ENCODE data around the gene UBR4. TPM values are rescaled to one million over a fixed set of nuclear protein-coding genes. Genes with fewer than 3 reads are reported as not detected.
"Not testable (repeated sequence)": the region's sequence is repeated elsewhere in the genome, so short reads cannot be mapped to it uniquely, and the experiment has no call there.

Gene UBR4
- 73.6 TPM for total RNA-seq

- Histone ChIP-seq H3K9me3 (ENCODE audit: control insufficient read depth in 3 of 3, low read length in 3 of 3) (no peaks in the 10 kb centered on the region), H3K4me1 (ENCODE audit: control insufficient read depth in 3 of 3, insufficient read depth in 3 of 3, low read length in 3 of 3) (peaks cover 27 to 36% (median 36%) of the 10 kb centered on the region in 3 donors), H3K9ac (ENCODE audit: low read depth in 1 of 3, low read length in 3 of 3) (peak within 1 kb of the TSS; percentile 86 to 96 (median 96)), H3K27me3 (ENCODE audit: control insufficient read depth in 3 of 3, insufficient read depth in 3 of 3, low read length in 3 of 3) (no peaks in the 10 kb centered on the region), H3K4me3 (ENCODE audit: low read length in 3 of 3) (peak within 1 kb of the TSS; percentile 82 to 98 (median 93)), H3K27ac (ENCODE audit: low read depth, low read length) (peak within 1 kb of the TSS; percentile 96), H3K36me3 (ENCODE audit: control insufficient read depth in 3 of 3, insufficient read depth in 3 of 3, low read length in 3 of 3) (peaks cover 0 to 8% (median 0%) of the 10 kb centered on the region in 3 donors)
Measured at GRCh38 chr1:19209990-19210771, at the start of gene UBR4. Gene UBR4, minus strand, starts transcription at chr1:19210266. Its CDS starts 18 bp downstream, at chr1:19210248.

GRCh38 chr1:19258353-19258752 is 48.3 kb upstream of the UBR4 start:
- Histone ChIP-seq H3K4me3 (ENCODE audit: low read length in 3 of 3) (no peak overlapping the region), H3K27me3 (ENCODE audit: control insufficient read depth in 3 of 3, insufficient read depth in 3 of 3, low read length in 3 of 3) (no peaks in the 10 kb centered on the region), H3K27ac (ENCODE audit: low read depth, low read length) (no peak overlapping the region), H3K9me3 (ENCODE audit: control insufficient read depth in 3 of 3, low read length in 3 of 3) (no peaks in the 10 kb centered on the region), H3K9ac (ENCODE audit: low read depth in 1 of 3, low read length in 3 of 3) (no peak overlapping the region), H3K36me3 (ENCODE audit: control insufficient read depth in 3 of 3, insufficient read depth in 3 of 3, low read length in 3 of 3) (peaks cover 44 to 52% (median 45%) of the 10 kb centered on the region in 3 donors), H3K4me1 (ENCODE audit: control insufficient read depth in 3 of 3, insufficient read depth in 3 of 3, low read length in 3 of 3) (peaks cover 5 to 9% (median 6%) of the 10 kb centered on the region in 3 donors)

GRCh38 chr1:19257178-19257914 is 47.3 kb upstream of the UBR4 start:
- H3K27me3 ChIP-seq (ENCODE audit: control insufficient read depth in 3 of 3, insufficient read depth in 3 of 3, low read length in 3 of 3): no peaks in the 10 kb centered on the region
- peaks cover 44 to 52% (median 45%) of the 10 kb centered on the region in 3 donors for H3K36me3 ChIP-seq (ENCODE audit: control insufficient read depth in 3 of 3, insufficient read depth in 3 of 3, low read length in 3 of 3)
- no peak overlapping the region for H3K27ac ChIP-seq (ENCODE audit: low read depth, low read length)
- H3K9ac ChIP-seq (ENCODE audit: low read depth in 1 of 3, low read length in 3 of 3): no peak overlapping the region
- no peak overlapping the region for H3K4me3 ChIP-seq (ENCODE audit: low read length in 3 of 3)
- peaks cover 15 to 19% (median 16%) of the 10 kb centered on the region in 3 donors for H3K4me1 ChIP-seq (ENCODE audit: control insufficient read depth in 3 of 3, insufficient read depth in 3 of 3, low read length in 3 of 3)
- no peaks in the 10 kb centered on the region for H3K9me3 ChIP-seq (ENCODE audit: control insufficient read depth in 3 of 3, low read length in 3 of 3)

GRCh38 chr1:19256301-19256700 is 46.2 kb upstream of the UBR4 start:
- not testable (repeated sequence) for H3K4me3 ChIP-seq (ENCODE audit: low read length in 3 of 3); H3K9me3 ChIP-seq (ENCODE audit: control insufficient read depth in 3 of 3, low read length in 3 of 3); H3K27ac ChIP-seq (ENCODE audit: low read depth, low read length); H3K27me3 ChIP-seq (ENCODE audit: control insufficient read depth in 3 of 3, insufficient read depth in 3 of 3, low read length in 3 of 3); H3K9ac ChIP-seq (ENCODE audit: low read depth in 1 of 3, low read length in 3 of 3)
- Histone ChIP-seq H3K36me3 (ENCODE audit: control insufficient read depth in 3 of 3, insufficient read depth in 3 of 3, low read length in 3 of 3) (peaks cover 44 to 52% (median 45%) of the 10 kb centered on the region in 3 donors), H3K4me1 (ENCODE audit: control insufficient read depth in 3 of 3, insufficient read depth in 3 of 3, low read length in 3 of 3) (peaks cover 20 to 25% (median 21%) of the 10 kb centered on the region in 3 donors)

GRCh38 chr1:19255288-19255687 is 45.2 kb upstream of the UBR4 start:
- Histone ChIP-seq H3K27ac (ENCODE audit: low read depth, low read length) (no peak overlapping the region), H3K9me3 (ENCODE audit: control insufficient read depth in 3 of 3, low read length in 3 of 3) (no peaks in the 10 kb centered on the region), H3K4me3 (ENCODE audit: low read length in 3 of 3) (no peak overlapping the region), H3K9ac (ENCODE audit: low read depth in 1 of 3, low read length in 3 of 3) (no peak overlapping the region), H3K4me1 (ENCODE audit: control insufficient read depth in 3 of 3, insufficient read depth in 3 of 3, low read length in 3 of 3) (peaks cover 27 to 31% (median 30%) of the 10 kb centered on the region in 3 donors), H3K36me3 (ENCODE audit: control insufficient read depth in 3 of 3, insufficient read depth in 3 of 3, low read length in 3 of 3) (peaks cover 39 to 45% (median 39%) of the 10 kb centered on the region in 3 donors), H3K27me3 (ENCODE audit: control insufficient read depth in 3 of 3, insufficient read depth in 3 of 3, low read length in 3 of 3) (no peaks in the 10 kb centered on the region)

GRCh38 chr1:19254416-19254815 is 44.4 kb upstream of the UBR4 start:
- Histone ChIP-seq H3K36me3 (ENCODE audit: control insufficient read depth in 3 of 3, insufficient read depth in 3 of 3, low read length in 3 of 3) (peaks cover 31 to 38% (median 33%) of the 10 kb centered on the region in 3 donors), H3K4me3 (ENCODE audit: low read length in 3 of 3) (no peak overlapping the region), H3K9ac (ENCODE audit: low read depth in 1 of 3, low read length in 3 of 3) (peak overlapping the region in 1 of 3 donors; percentile 40), H3K4me1 (ENCODE audit: control insufficient read depth in 3 of 3, insufficient read depth in 3 of 3, low read length in 3 of 3) (peaks cover 27 to 33% (median 31%) of the 10 kb centered on the region in 3 donors), H3K27ac (ENCODE audit: low read depth, low read length) (no peak overlapping the region), H3K9me3 (ENCODE audit: control insufficient read depth in 3 of 3, low read length in 3 of 3) (no peaks in the 10 kb centered on the region), H3K27me3 (ENCODE audit: control insufficient read depth in 3 of 3, insufficient read depth in 3 of 3, low read length in 3 of 3) (no peaks in the 10 kb centered on the region)

- Histone ChIP-seq H3K36me3 (ENCODE audit: control insufficient read depth in 3 of 3, insufficient read depth in 3 of 3, low read length in 3 of 3) (peaks cover 7 to 13% (median 10%) of the 10 kb centered on the region in 3 donors), H3K27ac (ENCODE audit: low read depth, low read length) (peak within 1 kb of the TSS; percentile 93), H3K27me3 (ENCODE audit: control insufficient read depth in 3 of 3, insufficient read depth in 3 of 3, low read length in 3 of 3) (no peaks in the 10 kb centered on the region), H3K9me3 (ENCODE audit: control insufficient read depth in 3 of 3, low read length in 3 of 3) (no peaks in the 10 kb centered on the region), H3K4me1 (ENCODE audit: control insufficient read depth in 3 of 3, insufficient read depth in 3 of 3, low read length in 3 of 3) (peaks cover 27 to 33% (median 31%) of the 10 kb centered on the region in 3 donors), H3K9ac (ENCODE audit: low read depth in 1 of 3, low read length in 3 of 3) (peak within 1 kb of the TSS; percentile 71 to 97 (median 94)), H3K4me3 (ENCODE audit: low read length in 3 of 3) (peak within 1 kb of the TSS; percentile 94 to 99 (median 98))
Measured at GRCh38 chr1:19251305-19252196, 41.5 kb upstream of the UBR4 start, which contains the start of the genes EMC1 and MRTO4. Gene EMC1, minus strand, starts transcription at chr1:19251524. Its CDS starts 15 bp downstream, at chr1:19251509. Gene MRTO4, plus strand, starts transcription at chr1:19251805. Its CDS starts 31 bp downstream, at chr1:19251836.

- Histone ChIP-seq H3K9me3 (ENCODE audit: control insufficient read depth in 3 of 3, low read length in 3 of 3) (no peaks in the 10 kb centered on the region), H3K27me3 (ENCODE audit: control insufficient read depth in 3 of 3, insufficient read depth in 3 of 3, low read length in 3 of 3) (no peaks in the 10 kb centered on the region), H3K27ac (ENCODE audit: low read depth, low read length) (peak overlapping the region; percentile 93), H3K4me3 (ENCODE audit: low read length in 3 of 3) (peak overlapping the region; percentile 94 to 99 (median 98)), H3K4me1 (ENCODE audit: control insufficient read depth in 3 of 3, insufficient read depth in 3 of 3, low read length in 3 of 3) (peaks cover 27 to 33% (median 31%) of the 10 kb centered on the region in 3 donors), H3K36me3 (ENCODE audit: control insufficient read depth in 3 of 3, insufficient read depth in 3 of 3, low read length in 3 of 3) (peaks cover 4 to 9% (median 6%) of the 10 kb centered on the region in 3 donors), H3K9ac (ENCODE audit: low read depth in 1 of 3, low read length in 3 of 3) (peak overlapping the region; percentile 71 to 97 (median 94))
Measured at GRCh38 chr1:19250629-19251304, 40.7 kb upstream of the UBR4 start.
